HG02623 (cell line): ENCODE results near the gene RANGAP1.
A peak's percentile ranks its signal among the peaks of the same experiment; 100 is the strongest.

Experiments
- ATAC-seq: cut with Tn5 transposase; IDR thresholded peaks from one replicate; pipeline ENCODE4 v1.9.1; 2021; ENCODE audit warnings: moderate library complexity; ENCODE audit not compliant: unreplicated experiment

Gene RANGAP1, protein sequence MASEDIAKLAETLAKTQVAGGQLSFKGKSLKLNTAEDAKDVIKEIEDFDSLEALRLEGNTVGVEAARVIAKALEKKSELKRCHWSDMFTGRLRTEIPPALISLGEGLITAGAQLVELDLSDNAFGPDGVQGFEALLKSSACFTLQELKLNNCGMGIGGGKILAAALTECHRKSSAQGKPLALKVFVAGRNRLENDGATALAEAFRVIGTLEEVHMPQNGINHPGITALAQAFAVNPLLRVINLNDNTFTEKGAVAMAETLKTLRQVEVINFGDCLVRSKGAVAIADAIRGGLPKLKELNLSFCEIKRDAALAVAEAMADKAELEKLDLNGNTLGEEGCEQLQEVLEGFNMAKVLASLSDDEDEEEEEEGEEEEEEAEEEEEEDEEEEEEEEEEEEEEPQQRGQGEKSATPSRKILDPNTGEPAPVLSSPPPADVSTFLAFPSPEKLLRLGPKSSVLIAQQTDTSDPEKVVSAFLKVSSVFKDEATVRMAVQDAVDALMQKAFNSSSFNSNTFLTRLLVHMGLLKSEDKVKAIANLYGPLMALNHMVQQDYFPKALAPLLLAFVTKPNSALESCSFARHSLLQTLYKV

DNA sequence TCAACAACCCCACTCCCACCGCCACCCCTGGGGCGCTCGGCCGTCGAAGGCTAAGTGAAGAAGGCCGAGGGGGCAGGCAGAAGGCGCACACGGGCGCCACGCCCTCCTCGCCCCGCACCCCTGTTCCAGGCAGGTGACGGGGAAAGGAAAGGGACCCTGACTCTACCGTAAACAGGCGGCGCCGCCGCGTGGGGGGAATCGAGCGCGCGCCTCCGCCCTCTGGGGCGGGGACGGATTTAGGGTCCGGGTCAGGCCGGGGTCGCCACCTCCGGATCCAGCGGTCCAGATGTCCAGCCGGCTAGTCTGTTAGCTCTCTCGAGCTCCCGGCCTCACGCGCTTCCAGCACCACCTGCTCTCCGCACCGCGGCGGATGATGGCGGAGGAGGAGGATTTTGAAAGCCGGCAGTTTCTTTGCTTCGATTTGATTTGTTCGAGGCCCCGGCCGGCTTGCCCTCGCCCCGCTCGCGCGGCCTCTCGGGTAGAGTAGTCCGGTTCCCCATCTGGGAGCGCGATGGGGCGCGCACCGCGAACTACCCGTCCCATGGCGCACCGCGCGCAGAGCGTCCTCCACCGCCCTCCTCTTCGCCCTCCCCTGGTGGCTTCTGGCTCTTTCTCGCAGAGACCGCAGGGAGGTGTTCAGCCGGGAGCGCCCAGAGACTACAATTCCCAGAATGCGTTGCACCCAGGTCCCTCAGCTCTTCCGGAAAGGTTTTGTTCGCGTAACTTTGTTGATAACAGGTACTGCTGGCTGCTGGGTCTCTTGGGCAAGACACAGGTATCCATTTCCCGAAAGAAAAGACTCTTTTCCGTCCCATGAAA lies at the start of gene RANGAP1:
TSS of gene RANGAP1 (minus strand) at position 368 of the 819 bp plus-strand sequence. CDS start 5,143 bp downstream, outside the sequence.
- peak; percentile 92 for ATAC-seq

DNA sequence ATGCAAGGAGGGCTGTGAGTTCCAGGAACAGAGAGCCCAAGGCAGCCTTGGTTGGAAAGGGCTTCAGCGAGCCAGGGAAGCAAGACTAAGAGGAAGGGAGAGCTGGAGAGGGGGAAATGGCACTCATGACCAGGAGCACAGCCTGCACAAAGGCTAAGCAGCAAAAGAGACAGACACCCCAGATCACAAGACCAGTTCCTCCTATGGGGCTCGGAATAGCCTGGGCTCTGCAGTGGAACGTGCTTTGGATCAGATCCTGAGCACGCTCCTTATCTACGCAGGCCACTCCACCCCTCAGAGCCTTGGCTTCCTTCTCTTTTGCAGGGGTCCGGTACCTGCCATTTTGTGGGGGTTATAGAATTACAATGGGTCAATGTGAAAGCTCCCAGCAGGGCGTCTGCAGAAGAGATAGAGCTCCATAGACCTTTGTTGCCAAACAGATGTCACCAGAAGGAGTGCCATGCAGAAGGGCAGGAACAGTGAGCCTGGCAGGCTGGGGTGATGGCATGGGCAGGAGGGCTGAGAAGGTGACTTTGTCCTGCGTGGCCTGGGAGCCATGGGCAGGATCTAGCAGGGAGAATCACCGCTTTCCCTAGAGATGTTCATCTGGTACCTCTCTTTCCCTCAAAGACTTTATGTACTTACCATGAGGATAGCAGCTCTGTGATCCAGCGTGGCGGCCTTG lies 49.1 kb upstream of the RANGAP1 start:
- no peak for ATAC-seq

DNA sequence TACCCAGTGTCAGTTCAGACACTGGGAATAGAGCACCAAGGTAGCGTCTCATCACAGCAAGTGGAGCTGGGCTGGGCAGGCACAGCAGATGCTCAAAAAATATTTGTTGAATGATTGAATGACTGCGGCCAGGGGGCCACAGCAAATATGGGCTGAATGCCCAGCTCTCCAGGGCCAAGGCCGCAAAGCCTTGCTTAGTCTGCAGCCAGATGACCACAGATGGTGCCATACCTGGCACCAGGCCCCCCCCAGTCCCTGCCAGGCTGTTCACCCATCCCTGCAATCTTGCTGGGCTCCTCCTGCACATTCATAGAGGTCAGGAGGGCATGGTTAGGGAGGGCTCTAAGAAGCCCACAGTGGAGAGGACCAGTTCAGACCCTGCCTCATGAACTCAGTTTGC lies 48.2 kb upstream of the RANGAP1 start:
- no peak for ATAC-seq

DNA sequence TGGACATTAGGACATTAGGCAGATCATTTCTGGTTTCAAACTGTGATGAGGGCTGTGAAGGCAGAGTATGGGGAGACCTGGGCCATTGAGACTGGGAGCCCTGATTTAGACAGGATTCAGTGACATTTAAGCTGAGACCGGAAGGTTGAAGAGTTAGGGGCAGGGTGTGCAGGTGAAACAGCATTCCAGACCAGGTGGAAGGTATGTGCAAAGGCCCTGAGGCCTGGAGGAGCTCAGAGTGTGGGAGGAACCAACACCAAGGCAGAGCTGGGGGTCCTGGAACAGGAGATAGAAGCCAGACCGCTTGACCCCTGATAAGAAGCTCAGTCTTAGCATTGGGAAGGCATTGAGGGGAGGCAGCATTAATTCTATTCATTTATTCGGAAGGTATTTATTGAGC lies 47.8 kb upstream of the RANGAP1 start:
- ATAC-seq, result no peak

DNA sequence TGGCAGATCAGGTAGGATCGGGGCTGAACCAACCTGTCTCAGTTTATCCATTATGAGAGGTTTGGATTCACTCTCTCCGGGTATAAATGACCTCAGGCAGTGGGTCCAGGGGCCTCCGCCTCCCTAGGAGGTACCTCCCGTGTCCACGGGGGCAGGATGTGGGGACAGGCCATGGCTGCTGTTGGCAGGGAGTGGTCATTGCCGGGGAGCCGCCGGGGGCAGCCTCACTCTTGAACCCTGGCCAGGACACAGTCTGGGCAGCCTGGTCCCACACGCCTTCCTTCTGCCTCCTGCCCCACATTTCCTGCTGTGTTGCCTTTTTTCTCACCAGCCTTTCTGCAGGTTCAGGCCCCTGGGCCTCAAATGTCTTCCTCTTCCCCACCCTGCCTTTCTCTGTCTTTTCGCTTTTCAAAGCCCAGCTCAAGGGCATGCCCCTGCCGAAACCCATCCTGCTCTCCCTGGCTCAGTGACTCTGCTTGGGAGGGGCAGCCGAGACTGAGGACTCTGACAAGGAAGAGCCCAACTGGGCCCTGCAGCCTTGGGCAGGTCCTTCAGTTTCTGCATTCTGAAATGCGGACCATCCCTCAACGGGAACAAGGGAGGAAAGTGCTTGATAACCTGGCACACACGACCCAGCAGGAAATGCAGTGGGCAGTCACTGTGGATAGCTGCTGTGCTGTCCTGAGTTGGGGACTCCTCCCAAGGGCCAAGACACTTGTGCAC lies 46.4 kb upstream of the RANGAP1 start:
- ATAC-seq, result no peak

DNA sequence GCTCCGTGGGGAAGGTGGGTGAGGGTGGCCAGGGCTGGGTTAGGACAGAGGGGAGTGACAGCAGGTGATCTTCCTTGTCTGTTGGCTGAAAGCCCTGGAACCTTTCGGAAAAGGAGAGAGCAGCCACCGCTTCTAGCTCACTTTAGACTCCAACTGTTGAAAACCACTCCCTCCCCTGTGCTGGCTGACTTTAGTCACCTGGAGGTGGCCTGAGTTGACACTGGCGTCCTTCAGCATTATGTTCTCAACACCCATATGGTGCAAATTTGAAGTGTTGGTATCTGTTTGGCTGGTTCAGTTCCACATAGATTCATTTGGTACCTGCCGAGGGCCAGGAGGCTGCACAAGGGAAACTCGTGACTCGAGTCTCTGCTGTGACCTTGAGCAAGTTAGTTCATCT lies 44.2 kb upstream of the RANGAP1 start:
- no peak for ATAC-seq

DNA sequence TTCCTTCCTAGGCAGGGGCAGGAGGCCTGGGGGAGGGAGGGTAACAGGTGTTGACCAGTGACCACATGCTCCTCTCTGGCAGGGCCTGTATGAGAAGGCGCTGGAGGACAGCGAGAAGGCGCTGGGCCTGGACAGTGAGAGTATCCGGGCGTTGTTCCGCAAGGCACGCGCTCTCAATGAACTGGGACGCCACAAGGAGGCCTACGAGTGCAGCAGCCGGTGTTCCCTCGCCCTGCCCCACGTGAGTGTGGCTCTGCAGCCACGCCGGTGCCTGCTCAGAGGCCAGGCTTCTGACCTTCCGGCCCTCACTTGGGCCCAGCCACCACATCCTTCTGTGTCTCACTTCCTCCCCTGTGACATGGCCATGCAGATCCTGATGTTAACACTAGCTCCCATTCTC lies 41.1 kb upstream of the RANGAP1 start:
- no peak for ATAC-seq

DNA sequence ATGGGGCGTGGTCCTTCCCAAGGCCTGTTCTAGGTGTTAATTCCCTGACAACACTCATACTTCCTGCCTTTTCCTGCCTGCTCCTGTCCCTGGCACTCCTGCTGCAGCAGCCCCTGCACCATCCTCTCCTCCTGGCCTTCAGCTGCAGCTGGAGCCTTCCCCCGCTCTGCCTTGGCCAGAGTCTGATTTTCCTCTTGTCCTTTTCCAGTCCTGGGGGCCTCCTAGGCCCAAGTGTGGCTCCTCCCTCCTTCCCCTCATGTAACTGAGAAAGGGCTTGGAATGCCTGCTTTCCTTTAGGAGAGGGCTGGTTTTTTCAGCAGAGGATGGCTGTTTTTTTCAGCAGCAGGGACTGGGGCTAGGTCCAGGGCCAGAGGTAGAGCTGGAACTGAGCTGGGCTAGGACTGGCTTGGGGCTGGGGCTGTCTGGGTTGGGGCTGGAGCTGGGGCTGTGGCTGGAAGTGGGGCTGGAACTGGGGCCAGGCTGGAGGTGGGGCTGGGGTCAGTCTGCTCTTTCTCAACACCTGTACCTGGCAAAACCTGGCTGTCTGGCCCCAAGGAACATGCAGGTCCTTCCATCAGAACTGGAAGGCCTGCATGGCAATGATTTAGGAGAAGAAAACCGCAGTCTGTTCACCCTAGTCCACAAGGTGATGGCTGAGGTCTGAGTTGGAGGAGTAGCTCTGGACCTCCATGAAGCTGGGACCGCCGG lies 39.0 kb upstream of the RANGAP1 start:
- ATAC-seq, result no peak

DNA sequence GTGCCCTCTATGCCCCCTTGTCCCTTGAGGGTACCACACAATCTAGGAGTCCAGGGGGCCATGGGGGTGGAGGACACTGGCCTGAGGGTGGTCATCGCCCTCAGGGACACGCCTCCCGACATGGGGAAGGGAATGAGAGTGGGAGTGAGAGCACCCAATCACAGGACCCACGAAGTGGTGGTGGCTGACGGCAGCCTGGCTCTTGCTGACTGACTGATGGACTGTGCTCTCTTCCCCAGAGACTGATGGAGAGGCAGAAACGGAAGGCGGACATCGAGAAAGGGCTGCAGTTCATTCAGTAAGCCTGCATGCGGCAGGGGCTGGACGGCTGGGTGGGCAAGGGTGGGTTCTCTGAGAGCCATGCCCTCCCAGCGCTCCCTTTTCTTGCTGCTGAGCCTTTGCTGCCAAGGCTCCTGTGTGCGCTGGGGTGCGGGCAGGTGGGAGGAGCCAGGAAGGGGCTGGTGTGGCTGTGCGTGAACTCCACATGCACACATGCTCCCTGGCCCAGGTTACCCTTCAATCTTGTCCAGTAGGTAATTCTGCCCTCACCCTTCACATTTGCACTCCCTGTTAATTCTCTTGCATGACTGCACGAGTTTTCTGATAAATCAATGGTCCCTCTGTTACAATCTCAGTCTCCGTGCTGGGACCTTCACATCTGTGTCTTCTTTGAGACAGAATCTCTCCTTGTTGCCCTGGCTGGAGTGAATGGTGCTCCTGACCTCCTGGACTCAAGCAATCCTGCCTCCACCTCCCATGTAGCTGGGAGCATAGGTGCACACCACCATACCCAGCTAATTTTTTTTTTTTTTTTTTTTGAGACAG lies 34.6 kb upstream of the RANGAP1 start:
- no peak for ATAC-seq

DNA sequence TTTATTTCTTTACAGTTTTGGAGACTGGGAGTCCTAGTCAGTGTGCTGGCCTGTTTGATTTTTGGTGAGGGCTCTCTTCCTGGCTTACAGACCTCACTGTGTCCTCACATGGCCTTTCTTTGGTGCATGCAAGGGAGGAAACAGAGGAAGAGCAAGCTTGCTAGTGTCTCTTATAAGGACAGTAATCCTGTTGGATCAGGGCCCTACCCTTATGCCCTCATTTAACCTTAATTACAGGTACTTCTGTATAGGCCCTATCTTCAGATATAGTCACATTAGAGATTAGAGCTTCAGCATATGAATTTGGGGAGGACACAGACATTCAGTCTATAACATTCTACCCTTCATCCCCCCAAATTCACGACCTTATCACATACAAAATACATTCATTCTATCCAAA lies 29.6 kb upstream of the RANGAP1 start:
- ATAC-seq, result no peak

DNA sequence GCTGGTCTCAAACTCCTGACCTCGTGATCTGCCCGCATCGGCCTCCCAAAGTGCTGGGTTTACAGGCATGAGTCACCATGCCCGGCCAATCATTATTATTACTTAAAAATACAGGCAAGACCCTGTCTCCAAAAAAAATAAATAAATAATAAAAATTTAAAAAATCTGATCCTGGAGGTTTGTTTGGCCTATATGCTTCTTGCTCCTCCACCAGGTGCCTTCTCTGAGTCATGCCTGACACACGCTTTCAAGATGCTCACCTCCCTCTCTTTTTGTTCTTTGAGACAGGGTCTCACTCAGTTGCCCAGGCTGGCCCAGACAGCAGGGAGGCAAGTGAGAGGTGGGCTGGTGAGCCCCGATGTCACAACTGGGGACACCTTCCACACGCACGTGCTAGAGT lies 28.8 kb upstream of the RANGAP1 start:
- no peak for ATAC-seq

DNA sequence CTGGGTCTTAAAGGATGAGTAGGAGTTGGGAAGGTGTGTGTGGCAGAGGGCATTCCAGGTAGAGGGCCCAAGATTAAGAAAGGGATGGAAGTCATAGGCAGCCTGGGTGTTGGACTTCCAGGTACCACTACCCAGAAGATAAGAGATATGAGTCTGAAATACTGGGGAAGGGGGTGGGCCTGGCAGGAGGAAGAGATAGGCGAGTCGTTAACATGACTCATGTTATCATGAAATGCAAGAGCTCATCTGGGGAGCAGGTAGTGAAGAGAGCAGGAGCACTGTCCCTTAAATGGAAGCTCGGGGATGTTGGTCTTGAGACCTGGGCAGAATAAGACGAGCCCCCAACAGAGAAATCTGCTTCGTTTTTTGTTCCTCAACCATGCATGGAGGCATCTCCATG lies 25.5 kb upstream of the RANGAP1 start:
- ATAC-seq, result no peak

DNA sequence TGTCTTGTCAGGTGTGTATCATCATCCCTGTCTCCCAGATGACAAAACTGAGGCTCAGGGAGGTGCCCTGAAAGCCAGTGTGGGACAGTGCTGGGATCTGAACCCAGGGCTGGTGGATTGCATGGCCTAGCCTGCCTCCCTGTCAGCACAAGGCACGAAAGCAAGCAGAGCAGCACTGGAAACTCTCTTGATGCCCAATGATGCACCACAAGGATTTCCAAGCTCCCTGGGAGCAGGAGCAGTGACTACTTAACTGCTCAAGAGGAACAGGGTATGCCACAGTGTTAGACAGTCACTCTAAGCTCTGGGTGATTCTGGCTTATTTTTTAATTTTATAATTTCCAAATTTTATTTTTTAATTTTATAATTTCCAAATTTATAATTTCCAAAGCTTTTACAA lies 24.3 kb upstream of the RANGAP1 start:
- no peak for ATAC-seq

DNA sequence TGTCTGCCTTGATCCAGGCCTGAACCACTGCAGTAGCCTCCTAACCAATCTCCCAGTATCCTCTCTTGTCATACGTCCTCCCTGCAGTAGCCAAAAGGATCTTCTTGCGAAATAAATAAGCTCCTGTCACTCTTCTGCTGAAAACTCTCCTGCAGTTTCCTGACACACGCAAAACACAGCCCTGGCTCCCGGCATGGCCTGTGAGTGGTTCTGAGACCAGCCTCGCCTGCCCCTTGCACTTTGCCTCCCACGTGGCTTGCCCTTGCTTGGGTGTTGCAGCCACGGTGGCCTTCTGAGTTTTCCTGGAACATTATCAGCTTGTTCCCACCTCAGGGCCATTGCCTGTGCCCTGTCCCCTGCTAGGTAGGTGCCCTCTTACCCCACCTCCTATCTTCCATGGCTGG lies 22.6 kb upstream of the RANGAP1 start:
- ATAC-seq, result no peak

DNA sequence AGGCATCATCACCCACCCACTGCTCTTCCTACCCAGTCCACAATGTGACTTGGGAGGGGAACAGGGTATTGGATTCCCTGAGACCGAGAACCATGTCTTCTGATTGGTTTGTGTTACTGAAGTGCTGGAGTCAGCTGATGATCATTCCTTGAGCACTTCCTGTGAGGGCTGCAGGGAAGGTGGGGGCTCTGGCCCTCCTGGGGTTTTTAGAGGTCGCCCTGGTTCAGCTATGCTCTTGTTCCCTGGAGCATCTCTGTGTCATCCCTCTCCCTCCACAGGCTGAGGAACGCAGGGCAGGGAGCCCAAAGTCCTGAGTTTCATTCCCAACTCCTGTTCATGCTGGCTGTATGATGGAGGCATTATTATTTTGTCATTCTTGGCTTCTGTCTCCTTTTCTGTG lies 22.1 kb upstream of the RANGAP1 start:
- ATAC-seq, result no peak

DNA sequence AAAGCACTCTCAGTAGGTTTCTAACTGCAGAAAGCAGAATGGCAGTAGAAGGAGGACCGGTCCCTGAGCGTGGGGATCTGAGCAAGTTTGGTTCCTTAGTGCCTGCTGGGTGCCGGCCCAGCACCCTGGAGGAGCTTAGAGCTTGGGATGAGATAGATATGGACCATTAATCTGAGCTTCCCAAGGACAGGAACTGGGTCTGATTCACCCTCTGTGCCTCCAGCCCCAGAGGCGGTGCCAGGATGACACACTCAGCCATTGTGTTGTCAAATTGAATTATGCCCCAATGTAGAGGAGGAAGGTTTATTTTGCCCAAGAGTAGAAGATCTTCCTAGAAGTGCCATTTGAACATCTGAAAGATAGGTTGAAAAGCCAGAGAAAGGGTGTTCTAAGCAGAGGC lies 19.7 kb upstream of the RANGAP1 start:
- ATAC-seq, result no peak

DNA sequence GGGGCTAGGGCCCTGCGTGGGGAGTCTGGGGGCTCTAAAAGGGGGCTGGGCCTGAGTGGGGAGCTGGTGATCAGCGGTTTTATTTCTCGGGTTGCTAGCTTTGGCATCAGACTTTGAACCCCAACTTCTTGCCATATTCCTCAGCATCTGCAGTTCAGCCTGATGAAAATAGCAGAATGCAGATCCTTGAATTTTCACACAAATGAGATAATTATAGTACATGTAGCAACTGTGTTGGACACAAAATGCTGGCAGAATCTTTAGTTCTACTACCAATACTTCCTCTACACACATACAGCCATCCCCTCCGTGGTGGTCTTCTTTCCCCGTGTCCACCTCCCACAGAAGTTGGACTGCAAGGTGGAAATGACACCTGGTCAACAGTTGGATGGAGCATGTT lies 16.8 kb upstream of the RANGAP1 start:
- ATAC-seq, result no peak

DNA sequence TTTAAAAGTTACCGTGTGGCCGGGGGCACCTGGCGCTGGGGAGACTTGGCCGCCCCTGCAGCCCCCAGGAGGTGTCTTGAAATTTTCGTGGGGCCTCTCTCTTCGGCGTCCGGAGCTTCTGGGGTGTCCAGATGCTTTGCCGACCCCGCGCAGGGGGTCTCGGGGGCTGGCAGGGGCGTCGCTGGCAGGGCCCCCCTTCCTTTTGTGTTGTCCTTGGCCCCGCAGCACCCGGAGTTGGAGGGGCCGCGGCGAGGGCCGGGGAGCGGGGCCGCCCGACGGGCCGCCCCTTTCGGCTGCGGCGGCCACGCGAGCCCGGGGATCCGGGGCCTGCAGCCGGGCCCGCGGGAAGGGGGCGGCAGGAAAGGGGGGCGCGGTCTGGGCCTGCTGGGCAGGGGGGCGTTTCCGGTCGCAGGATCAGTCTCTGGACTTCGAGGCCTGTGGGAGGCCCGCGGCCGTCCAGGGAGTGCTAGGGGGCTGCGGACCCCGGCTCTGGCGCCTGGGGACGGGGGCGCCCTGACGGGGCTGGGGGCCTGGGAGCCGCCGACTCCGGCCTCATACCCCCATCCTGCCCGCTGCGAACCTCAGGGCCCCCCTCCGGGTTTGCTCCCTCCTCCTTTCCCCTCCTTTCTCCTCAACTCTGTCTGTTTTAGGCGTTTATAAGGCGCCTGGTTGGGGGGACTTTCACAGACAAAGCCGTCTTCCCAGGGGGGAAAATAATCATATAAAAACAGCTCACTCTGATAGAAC lies 16.2 kb upstream of the RANGAP1 start:
- no peak for ATAC-seq
